ENCODE results near the gene POU2F2.

GRCh38 chr19:42071247-42071646, 61.0 kb downstream of the POU2F2 start:
- TF ChIP-seq, protein P1, sequence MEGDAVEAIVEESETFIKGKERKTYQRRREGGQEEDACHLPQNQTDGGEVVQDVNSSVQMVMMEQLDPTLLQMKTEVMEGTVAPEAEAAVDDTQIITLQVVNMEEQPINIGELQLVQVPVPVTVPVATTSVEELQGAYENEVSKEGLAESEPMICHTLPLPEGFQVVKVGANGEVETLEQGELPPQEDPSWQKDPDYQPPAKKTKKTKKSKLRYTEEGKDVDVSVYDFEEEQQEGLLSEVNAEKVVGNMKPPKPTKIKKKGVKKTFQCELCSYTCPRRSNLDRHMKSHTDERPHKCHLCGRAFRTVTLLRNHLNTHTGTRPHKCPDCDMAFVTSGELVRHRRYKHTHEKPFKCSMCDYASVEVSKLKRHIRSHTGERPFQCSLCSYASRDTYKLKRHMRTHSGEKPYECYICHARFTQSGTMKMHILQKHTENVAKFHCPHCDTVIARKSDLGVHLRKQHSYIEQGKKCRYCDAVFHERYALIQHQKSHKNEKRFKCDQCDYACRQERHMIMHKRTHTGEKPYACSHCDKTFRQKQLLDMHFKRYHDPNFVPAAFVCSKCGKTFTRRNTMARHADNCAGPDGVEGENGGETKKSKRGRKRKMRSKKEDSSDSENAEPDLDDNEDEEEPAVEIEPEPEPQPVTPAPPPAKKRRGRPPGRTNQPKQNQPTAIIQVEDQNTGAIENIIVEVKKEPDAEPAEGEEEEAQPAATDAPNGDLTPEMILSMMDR (conservative IDR thresholded peaks at IDR 0.05) = no peak
- no peak for TF ChIP-seq ZFX (IDR thresholded peaks at IDR 0.05)

All from C4-2B (cell line).